Calu3 (cell line): Measurements from ENCODE around the gene MAN2A1. TPM values are rescaled to one million over a fixed set of nuclear protein-coding genes. Genes with fewer than 3 reads are reported as not detected.

ENCODE experiments used
- BruUV-seq: library from RNA; stranded (reverse); fragments of 400-500 nt; replicated peaks from 2 replicates; lab custom pipeline; 2021; lab: Mats Ljungman, UMichigan
- CTCF ChIA-PET: fragments of 300-600 bp; sonication (Branson Sonifier 250); formaldehyde crosslinking; loops from one replicate; lab custom pipeline; 2022; ENCODE audit warnings: antibody characterized with exemption; lab: Charles Lee
- DNase-seq: peaks from one replicate; pipeline ENCODE4 v3.0.0; 2022
- H3K27ac Mint-ChIP-seq: one replicate; pipeline ENCODE4 v1.8.0; 2022; ENCODE audit warnings: mixed read lengths; ENCODE audit not compliant: unreplicated experiment
- H3K27me3 Mint-ChIP-seq: one replicate; pipeline ENCODE4 v1.8.0; 2022; ENCODE audit warnings: mixed read lengths; ENCODE audit not compliant: unreplicated experiment
- H3K36me3 Mint-ChIP-seq: one replicate; pipeline ENCODE4 v1.8.0; 2022; ENCODE audit warnings: mild to moderate bottlenecking, moderate library complexity, mixed read lengths; ENCODE audit not compliant: insufficient read depth, unreplicated experiment
- H3K4me1 Mint-ChIP-seq: one replicate; pipeline ENCODE4 v1.8.0; 2022; ENCODE audit warnings: mild to moderate bottlenecking, low read depth, mixed read lengths; ENCODE audit not compliant: unreplicated experiment
- H3K4me3 Mint-ChIP-seq: one replicate; pipeline ENCODE4 v1.8.0; 2022; ENCODE audit warnings: mild to moderate bottlenecking, low read depth, moderate library complexity, mixed read lengths; ENCODE audit not compliant: unreplicated experiment
- H3K9me3 Mint-ChIP-seq: one replicate; pipeline ENCODE4 v1.8.0; 2022; ENCODE audit warnings: low read depth, mixed read lengths; ENCODE audit not compliant: unreplicated experiment
- CTCF ChIP-seq: fragments of 200-600 bp; IDR thresholded peaks from one replicate; pipeline ENCODE4 v1.8.0; 2022; ENCODE audit warnings: antibody characterized with exemption; ENCODE audit not compliant: unreplicated experiment
- intact Hi-C: fragments of 100-400 bp; cut with micrococcal nuclease; formaldehyde crosslinking; loops from one replicate; pipeline ENCODE4 v1.10.0; 2022; ENCODE audit not compliant: unreplicated experiment
- total RNA-seq: library from RNA; stranded (reverse); gene quantifications from 2 replicates; pipeline ENCODE4 v1.2.3, GENCODE V29; 2022

Gene MAN2A1
- total RNA-seq, 1 experiment from 2014 or later: 76.3 TPM

- DNase-seq: no peak
- BruUV-seq: no TSS peak
- Mint-ChIP-seq H3K27me3 (peaks cover 18% of the 10 kb centered on the region), H3K9me3 (peaks cover 2% of the 10 kb centered on the region), H3K27ac (no peak overlapping the region), H3K4me3 (no peak overlapping the region), H3K4me1 (no peaks in the 10 kb centered on the region), H3K36me3 (no peaks in the 10 kb centered on the region)
- CTCF ChIA-PET: no interaction called here
- TF ChIP-seq CTCF: no peak
- intact Hi-C loops: no loop called here
Observed at GRCh38 chr5:109903061-109903460, 213.3 kb downstream of the MAN2A1 start.

- CTCF ChIA-PET: no interaction called here
- no TSS peak for BruUV-seq
Observed at GRCh38 chr5:109905906-109906305, 216.2 kb downstream of the MAN2A1 start.

DNA sequence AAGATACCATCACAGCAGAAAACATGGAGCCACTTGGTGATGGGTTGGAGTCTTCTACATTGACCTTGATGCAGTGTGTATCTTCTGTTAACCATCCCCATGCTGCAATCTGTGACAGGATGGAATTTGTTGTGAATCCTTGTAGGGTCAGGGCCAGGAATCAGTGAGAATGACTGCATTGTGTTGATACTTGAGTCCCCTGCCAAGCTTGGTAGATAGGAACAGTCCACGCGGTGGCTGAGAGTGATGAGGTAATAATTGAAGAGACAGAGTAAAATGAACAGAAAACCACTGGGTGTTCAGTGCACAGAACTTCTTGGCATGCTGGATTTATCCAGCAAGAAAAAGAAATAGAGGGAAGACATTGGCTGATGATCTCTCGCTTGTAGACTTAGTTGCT, 217.5 kb downstream of the MAN2A1 start:
- intact Hi-C loops: no loop called here
- DNase-seq: no peak
- H3K4me1 Mint-ChIP-seq: no peaks in the 10 kb centered on the region
- peaks cover 18% of the 10 kb centered on the region for H3K27me3 Mint-ChIP-seq
- no peak overlapping the region for H3K27ac Mint-ChIP-seq
- no TSS peak for BruUV-seq
- CTCF ChIA-PET: no interaction called here
- H3K4me3 Mint-ChIP-seq: no peak overlapping the region
- no peaks in the 10 kb centered on the region for H3K36me3 Mint-ChIP-seq
- TF ChIP-seq CTCF: no peak
- peaks cover 2% of the 10 kb centered on the region for H3K9me3 Mint-ChIP-seq

More at GRCh38 chr5:109905906-109906305, 216.2 kb downstream of the MAN2A1 start:
- Mint-ChIP-seq H3K4me1 (no peaks in the 10 kb centered on the region), H3K9me3 (peaks cover 2% of the 10 kb centered on the region), H3K4me3 (no peak overlapping the region), H3K27ac (no peak overlapping the region), H3K36me3 (no peaks in the 10 kb centered on the region), H3K27me3 (peaks cover 18% of the 10 kb centered on the region)
- DNase-seq: no peak
- no peak for TF ChIP-seq CTCF
- intact Hi-C loops: no loop called here

DNA sequence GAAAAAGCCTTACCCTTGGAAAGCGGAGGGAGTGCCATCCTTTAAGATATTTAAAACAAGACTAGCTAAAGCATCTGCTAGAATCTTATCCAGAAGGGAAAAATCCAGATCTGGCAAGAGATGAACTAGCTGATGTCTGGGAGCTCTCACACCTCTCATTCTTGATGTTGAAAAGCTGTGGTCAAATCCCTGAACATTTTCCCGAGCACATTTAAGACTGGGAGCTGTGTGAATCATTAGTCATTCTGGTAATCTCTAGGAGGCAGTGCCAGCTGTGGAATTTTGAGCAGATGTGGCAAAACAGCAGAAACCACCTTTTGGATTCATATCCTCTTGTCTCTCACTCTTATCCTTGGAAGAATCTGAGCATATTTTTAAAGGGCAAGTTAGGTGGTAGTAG, 218.0 kb downstream of the MAN2A1 start:
- no peak for DNase-seq
- intact Hi-C loops: no loop called here
- no peaks in the 10 kb centered on the region for H3K4me1 Mint-ChIP-seq
- BruUV-seq: no TSS peak
- peaks cover 2% of the 10 kb centered on the region for H3K9me3 Mint-ChIP-seq
- CTCF ChIA-PET: interaction anchor here (0.9 kb wide), 1 partner anchor 74 kb away, joined by 3 read pairs; no protein-coding TSS in a partner anchor
- peaks cover 18% of the 10 kb centered on the region for H3K27me3 Mint-ChIP-seq
- no peak for TF ChIP-seq CTCF
- H3K36me3 Mint-ChIP-seq: no peaks in the 10 kb centered on the region
- H3K4me3 Mint-ChIP-seq: no peak overlapping the region
- no peak overlapping the region for H3K27ac Mint-ChIP-seq
